Coronary artery (tissue), 2 donors: ENCODE results near the gene MCM7.
A peak's percentile ranks its signal among the peaks of the same experiment; 100 is the strongest.

ENCODE experiments used
- DNase-seq: peaks from one replicate; pipeline ENCODE4 v3.0.0-alpha.2; 2017; ENCODE audit warnings: low spot score
- H3K27ac ChIP-seq, 2 donors: fragments of 200-600 bp; sonication (generic); one replicate each; pipeline ENCODE4 v1.5.1; 2016 to 2019
- H3K4me3 ChIP-seq: fragments of 200-600 bp; sonication (generic); 2 replicates; pipeline ENCODE4 v1.5.1; 2016; ENCODE audit warnings: mild to moderate bottlenecking, moderate library complexity
- CTCF ChIP-seq: fragments of 200-600 bp; sonication (generic); IDR thresholded peaks from one replicate; pipeline ENCODE4 v1.5.1; 2019; ENCODE audit warnings: antibody characterized with exemption

Gene MCM7

GRCh38 chr7:100120733-100121036, 19.5 kb upstream of the MCM7 start:
- no peak for DNase-seq
- peak overlapping the region; percentile 98 for H3K4me3 ChIP-seq

GRCh38 chr7:100119970-100120732, 19.0 kb upstream of the MCM7 start:
- Histone ChIP-seq H3K4me3 (peak overlapping the region; percentile 98), H3K27ac (peak overlapping the region; percentile 85 to 91)
- TF ChIP-seq CTCF, result no peak
- DNase-seq, result no peak

More at GRCh38 chr7:100120733-100121036, 19.5 kb upstream of the MCM7 start:
- TF ChIP-seq CTCF, result no peak
- H3K27ac ChIP-seq, result peak overlapping the region in 1 of 2 donors; percentile 91

GRCh38 chr7:100119072-100119969, 18.1 kb upstream of the MCM7 start, which contains the start of the genes CNPY4 and TAF6:
CNPY4 (plus strand) TSS chr7:100119634; CDS start chr7:100119745, 111 bp downstream.
TAF6 (minus strand) TSS chr7:100119358; CDS start chr7:100114209, 5,149 bp downstream.
- peak within 1 kb of the TSS; percentile 98 for H3K4me3 ChIP-seq
- peak within 1 kb of the TSS; percentile 85 to 91 for H3K27ac ChIP-seq
- DNase-seq, result peak; percentile 94
- no peak for TF ChIP-seq CTCF

GRCh38 chr7:100118388-100119071, 17.3 kb upstream of the MCM7 start:
- DNase-seq, result no peak
- Histone ChIP-seq H3K27ac (peak overlapping the region; percentile 85 to 91), H3K4me3 (peak overlapping the region; percentile 98)
- no peak for TF ChIP-seq CTCF

GRCh38 chr7:100115026-100115425, 13.8 kb upstream of the MCM7 start:
- H3K27ac ChIP-seq, result no peak overlapping the region
- no peak overlapping the region for H3K4me3 ChIP-seq
- TF ChIP-seq CTCF, result no peak
- DNase-seq, result no peak

GRCh38 chr7:100111914-100112313, 10.7 kb upstream of the MCM7 start:
- H3K27ac ChIP-seq, result no peak overlapping the region
- DNase-seq, result no peak
- TF ChIP-seq CTCF, result no peak

More at GRCh38 chr7:100111914-100112313, 10.7 kb upstream of the MCM7 start:
- no peak overlapping the region for H3K4me3 ChIP-seq
